Sigmoid colon (tissue), 7 donors: ENCODE measurements around the gene DOK6. TPM values are rescaled to one million over a fixed set of nuclear protein-coding genes. Genes with fewer than 3 reads are reported as not detected.

Experiments used
- DNase-seq: peaks from one replicate; pipeline ENCODE4 v3.0.0-alpha.2; 2019
- H3K27ac ChIP-seq, 4 donors: fragments of 200-600 bp; sonication (generic); one replicate each; pipeline ENCODE4 v1.5.1; 2016 to 2019; ENCODE audit warnings: mild to moderate bottlenecking in 1 of 4
- H3K27me3 ChIP-seq, 3 donors: fragments of 200-600 bp; sonication (generic); one replicate each; pipeline ENCODE4 v1.5.1; 2019; ENCODE audit warnings: mild to moderate bottlenecking in 1 of 3
- H3K36me3 ChIP-seq, 4 donors: fragments of 200-600 bp; sonication (generic); one replicate each; pipeline ENCODE4 v1.5.1; 2016 to 2019
- H3K4me1 ChIP-seq, 4 donors: fragments of 200-600 bp; sonication (generic); one replicate each; pipeline ENCODE4 v1.5.1; 2017 to 2019
- H3K4me3 ChIP-seq, 4 donors: fragments of 200-600 bp; sonication (generic); one replicate each; pipeline ENCODE4 v1.5.1; 2017 to 2019; ENCODE audit warnings: mild to moderate bottlenecking in 2 of 4, moderate library complexity in 1 of 4
- H3K9me3 ChIP-seq, 4 donors: fragments of 200-600 bp in 3 of 4; sonication (generic) in 3 of 4; one replicate each; pipeline versions ENCODE4 v1.5.1 to v1.6.1; 2013 to 2019
- EP300 ChIP-seq, 4 donors: sonication (generic); formaldehyde crosslinking; IDR thresholded peaks; one replicate each; pipeline ENCODE4 v1.6.1; 2017; ENCODE audit warnings: antibody characterized with exemption in 4 of 4
- POLR2A ChIP-seq, 2 donors: fragments of 450-650 bp; IDR thresholded peaks; one replicate each; pipeline ENCODE4 v1.6.1; 2016; ENCODE audit warnings: antibody characterized with exemption in 2 of 2, mild to moderate bottlenecking in 2 of 2, moderate library complexity in 2 of 2
- POLR2AphosphoS5 ChIP-seq, 4 donors: sonication (generic); formaldehyde crosslinking; IDR thresholded peaks; one replicate each; pipeline ENCODE4 v1.6.1; 2017; ENCODE audit warnings: antibody characterized with exemption in 4 of 4
- WGBS, 2 donors: extraction: QIAGEN DNeasy Blood & Tissue Kit; methylation state at CpG; one replicate each; pipeline ENCODE4 v1.1.7; 2013; 5-methylcytosine and 5-hydroxymethylcytosine counted together
- intact Hi-C: fragments of 100-400 bp; cut with DNase I; formaldehyde crosslinking; loops from one replicate; pipeline ENCODE4 v1.15.1; 2023
- polyA plus RNA-seq, 3 donors: library from polyadenylated mRNA; stranded (reverse); fragments of 200-250 nt; gene quantifications; one replicate each; pipeline ENCODE4 v1.2.3, GENCODE V29; 2013
- total RNA-seq, 4 donors: library from RNA; depleted of rRNA; stranded (reverse); fragments of >200 nt; gene quantifications; one replicate each; pipeline ENCODE4 v1.1.0, GENCODE V29; 2016
- TF ChIP-seq, protein P1 (sequence below), 4 experiments: fragments of 450-650 bp in 3 of 4; fragments of 200-600 bp in 1 of 4; IDR thresholded peaks; one replicate each; pipeline ENCODE4 v1.5.1; 2016 to 2019; ENCODE audit warnings: antibody characterized with exemption in 4 of 4, mild to moderate bottlenecking in 3 of 4, moderate library complexity in 2 of 4
- donor health status: healthy with polysubstance abuse.
- donor health status: Bipolar disorder and iron deficiency.
- donor health status: healthy.

The DOK6 gene
- total and polyA plus RNA-seq, 7 donors: under 0.01 to 1.9 (median 0.95) TPM

- Histone ChIP-seq H3K9me3 (no peaks in the 10 kb centered on the region), H3K36me3 (no peaks in the 10 kb centered on the region), H3K4me3 (no peak overlapping the region), H3K27ac (no peak overlapping the region), H3K4me1 (no peaks in the 10 kb centered on the region), H3K27me3 (no peaks in the 10 kb centered on the region)
- no peak for DNase-seq
- TF ChIP-seq, protein P1, sequence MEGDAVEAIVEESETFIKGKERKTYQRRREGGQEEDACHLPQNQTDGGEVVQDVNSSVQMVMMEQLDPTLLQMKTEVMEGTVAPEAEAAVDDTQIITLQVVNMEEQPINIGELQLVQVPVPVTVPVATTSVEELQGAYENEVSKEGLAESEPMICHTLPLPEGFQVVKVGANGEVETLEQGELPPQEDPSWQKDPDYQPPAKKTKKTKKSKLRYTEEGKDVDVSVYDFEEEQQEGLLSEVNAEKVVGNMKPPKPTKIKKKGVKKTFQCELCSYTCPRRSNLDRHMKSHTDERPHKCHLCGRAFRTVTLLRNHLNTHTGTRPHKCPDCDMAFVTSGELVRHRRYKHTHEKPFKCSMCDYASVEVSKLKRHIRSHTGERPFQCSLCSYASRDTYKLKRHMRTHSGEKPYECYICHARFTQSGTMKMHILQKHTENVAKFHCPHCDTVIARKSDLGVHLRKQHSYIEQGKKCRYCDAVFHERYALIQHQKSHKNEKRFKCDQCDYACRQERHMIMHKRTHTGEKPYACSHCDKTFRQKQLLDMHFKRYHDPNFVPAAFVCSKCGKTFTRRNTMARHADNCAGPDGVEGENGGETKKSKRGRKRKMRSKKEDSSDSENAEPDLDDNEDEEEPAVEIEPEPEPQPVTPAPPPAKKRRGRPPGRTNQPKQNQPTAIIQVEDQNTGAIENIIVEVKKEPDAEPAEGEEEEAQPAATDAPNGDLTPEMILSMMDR (IDR thresholded peaks at IDR 0.05): no peak
- intact Hi-C loops: no loop called here
- WGBS, 2 donors: 67 to 95% methylated on average over 1 of the region's 1 CpG
These were observed 237.4 kb downstream of the DOK6 start for GRCh38 chr18:69638056-69638455.

GRCh38 chr18:69647702-69648101, 247.0 kb downstream of the DOK6 start:
- Histone ChIP-seq H3K27me3 (no peaks in the 10 kb centered on the region), H3K4me1 (no peaks in the 10 kb centered on the region), H3K9me3 (no peaks in the 10 kb centered on the region), H3K4me3 (peak overlapping the region in 2 of 4 donors; percentile 10 to 29), H3K27ac (no peak overlapping the region), H3K36me3 (no peaks in the 10 kb centered on the region)
- WGBS, 2 donors: 79 to 86% methylated on average over 3 of the region's 3 CpGs
- no peak for DNase-seq
- TF ChIP-seq EP300 (IDR thresholded peaks at IDR 0.05) (no peak), POLR2AphosphoS5 (IDR thresholded peaks at IDR 0.05) (no peak)
- intact Hi-C loops: no loop called here

- Histone ChIP-seq H3K4me3 (no peak overlapping the region), H3K27ac (no peak overlapping the region), H3K4me1 (no peaks in the 10 kb centered on the region), H3K36me3 (no peaks in the 10 kb centered on the region), H3K27me3 (no peaks in the 10 kb centered on the region), H3K9me3 (no peaks in the 10 kb centered on the region)
- DNase-seq: no peak
- TF ChIP-seq EP300 (IDR thresholded peaks at IDR 0.05): no peak
- TF ChIP-seq, protein P1 (IDR thresholded peaks at IDR 0.05): no peak
- no peak for TF ChIP-seq POLR2AphosphoS5 (IDR thresholded peaks at IDR 0.05)
- no peak for TF ChIP-seq POLR2A (IDR thresholded peaks at IDR 0.05)
- 40 to 67% methylated on average over 3 of the region's 3 CpGs for WGBS, 2 donors
- intact Hi-C loops: no loop called here
These were observed 247.8 kb downstream of the DOK6 start for GRCh38 chr18:69648486-69648885.

DNA sequence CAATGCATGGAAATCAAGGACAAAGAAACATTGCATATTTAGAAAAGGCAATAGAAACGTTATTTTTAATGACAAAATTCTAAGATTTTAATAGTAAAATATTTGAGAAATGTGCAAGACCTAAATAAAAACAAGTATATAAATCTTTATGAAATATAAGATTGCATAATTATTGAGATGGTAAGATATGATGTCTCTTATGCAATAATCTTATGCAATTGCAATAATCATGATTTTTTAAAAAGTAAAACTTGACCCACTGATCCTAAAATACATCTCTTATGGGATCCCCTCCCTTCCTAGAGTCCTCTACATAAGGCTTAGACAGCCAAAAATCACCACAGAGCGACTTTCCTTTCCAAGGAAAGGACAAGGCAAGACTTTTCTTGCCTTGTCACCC, 249.0 kb downstream of the DOK6 start:
- 31 to 65% methylated on average over 2 of the region's 2 CpGs for WGBS, 2 donors
- Histone ChIP-seq H3K4me3 (no peak overlapping the region), H3K36me3 (no peaks in the 10 kb centered on the region), H3K27ac (no peak overlapping the region), H3K27me3 (no peaks in the 10 kb centered on the region), H3K4me1 (no peaks in the 10 kb centered on the region), H3K9me3 (no peaks in the 10 kb centered on the region)
- intact Hi-C loops: no loop called here
- TF ChIP-seq POLR2A (IDR thresholded peaks at IDR 0.05) (no peak), EP300 (IDR thresholded peaks at IDR 0.05) (no peak)
- no peak for DNase-seq

GRCh38 chr18:69651243-69651642, 250.6 kb downstream of the DOK6 start:
- WGBS, 2 donors: 94 to 96% methylated on average over 5 of the region's 5 CpGs
- TF ChIP-seq POLR2AphosphoS5 (IDR thresholded peaks at IDR 0.05) (no peak), EP300 (IDR thresholded peaks at IDR 0.05) (no peak), POLR2A (IDR thresholded peaks at IDR 0.05) (no peak)
- TF ChIP-seq, protein P1 (IDR thresholded peaks at IDR 0.05): no peak
- H3K27ac ChIP-seq: no peak overlapping the region
- DNase-seq: no peak
- no peaks in the 10 kb centered on the region for H3K27me3 ChIP-seq
- no peaks in the 10 kb centered on the region for H3K4me1 ChIP-seq
- intact Hi-C loops: no loop called here
- no peak overlapping the region for H3K4me3 ChIP-seq
- H3K36me3 ChIP-seq: no peaks in the 10 kb centered on the region
- no peaks in the 10 kb centered on the region for H3K9me3 ChIP-seq

DNA sequence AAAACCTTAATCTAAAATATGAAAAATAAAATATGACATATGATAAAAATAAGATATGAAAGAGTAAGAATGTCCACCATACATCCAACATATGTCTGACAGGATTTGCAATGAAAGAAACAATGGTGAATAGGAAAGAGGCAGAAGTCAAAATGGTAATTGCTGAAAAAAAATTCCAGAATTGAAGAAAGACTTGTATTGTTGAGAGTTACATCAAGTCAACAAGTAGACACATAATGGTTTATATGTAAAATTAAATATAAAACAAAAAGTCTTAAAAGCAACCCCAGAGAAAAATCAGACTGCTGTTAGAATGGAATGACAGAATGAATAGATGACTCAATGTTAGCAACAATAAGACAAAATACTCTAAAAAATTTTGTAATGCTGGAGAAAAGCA, 255.1 kb downstream of the DOK6 start:
- Histone ChIP-seq H3K36me3 (no peaks in the 10 kb centered on the region), H3K27ac (no peak overlapping the region)
- intact Hi-C loops: no loop called here

More for the DNA sequence above, 255.1 kb downstream of the DOK6 start:
- no peak for TF ChIP-seq POLR2AphosphoS5 (IDR thresholded peaks at IDR 0.05)
- no peak for TF ChIP-seq EP300 (IDR thresholded peaks at IDR 0.05)
- TF ChIP-seq, protein P1 (IDR thresholded peaks at IDR 0.05): no peak
- TF ChIP-seq POLR2A (IDR thresholded peaks at IDR 0.05): no peak
- H3K9me3 ChIP-seq: no peaks in the 10 kb centered on the region
- no peaks in the 10 kb centered on the region for H3K4me1 ChIP-seq
- no peak for DNase-seq
- H3K4me3 ChIP-seq: no peak overlapping the region
- no peaks in the 10 kb centered on the region for H3K27me3 ChIP-seq
